22Rv1 (cell line): ENCODE results near the gene CALML4.
"Not testable (repeated sequence)": the region's sequence is repeated elsewhere in the genome, so short reads cannot be mapped to it uniquely, and the experiment has no call there.

Source experiments
- H3K27ac ChIP-seq: fragments of 450-650 bp; 2 replicates; pipeline ENCODE4 v1.5.1; 2017
- ZFX ChIP-seq: fragments of 450-650 bp; IDR thresholded peaks from 2 replicates; pipeline ENCODE4 v1.6.1; 2017; ENCODE audit warnings: antibody characterized with exemption, borderline replicate concordance
- TF ChIP-seq, protein P1 (sequence below): fragments of 450-650 bp; IDR thresholded peaks from 2 replicates; pipeline ENCODE4 v1.5.1; 2017; ENCODE audit warnings: mild to moderate bottlenecking

CALML4 gene

DNA sequence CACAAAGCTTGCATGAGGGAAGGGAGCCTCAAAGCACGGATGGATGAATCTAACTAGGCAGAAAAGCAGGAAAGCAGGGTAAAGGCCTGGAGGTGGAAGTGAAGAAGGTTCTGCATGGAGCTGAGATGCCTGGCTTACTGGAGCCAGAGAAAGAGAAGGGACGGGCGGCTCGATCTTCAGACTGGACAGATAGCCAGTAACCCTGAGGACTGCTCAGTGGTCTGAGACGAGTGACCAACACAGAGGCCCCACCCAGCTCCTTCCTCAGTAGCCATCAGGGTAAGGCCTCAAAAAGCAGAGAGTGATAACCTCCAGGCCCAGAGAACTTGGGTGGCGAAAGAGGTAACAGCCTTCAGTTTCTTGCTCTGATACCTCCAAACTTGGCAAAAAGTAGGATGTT is 18.0 kb upstream of the CALML4 start:
- H3K27ac ChIP-seq, result no peak overlapping the region
- TF ChIP-seq, protein P1, sequence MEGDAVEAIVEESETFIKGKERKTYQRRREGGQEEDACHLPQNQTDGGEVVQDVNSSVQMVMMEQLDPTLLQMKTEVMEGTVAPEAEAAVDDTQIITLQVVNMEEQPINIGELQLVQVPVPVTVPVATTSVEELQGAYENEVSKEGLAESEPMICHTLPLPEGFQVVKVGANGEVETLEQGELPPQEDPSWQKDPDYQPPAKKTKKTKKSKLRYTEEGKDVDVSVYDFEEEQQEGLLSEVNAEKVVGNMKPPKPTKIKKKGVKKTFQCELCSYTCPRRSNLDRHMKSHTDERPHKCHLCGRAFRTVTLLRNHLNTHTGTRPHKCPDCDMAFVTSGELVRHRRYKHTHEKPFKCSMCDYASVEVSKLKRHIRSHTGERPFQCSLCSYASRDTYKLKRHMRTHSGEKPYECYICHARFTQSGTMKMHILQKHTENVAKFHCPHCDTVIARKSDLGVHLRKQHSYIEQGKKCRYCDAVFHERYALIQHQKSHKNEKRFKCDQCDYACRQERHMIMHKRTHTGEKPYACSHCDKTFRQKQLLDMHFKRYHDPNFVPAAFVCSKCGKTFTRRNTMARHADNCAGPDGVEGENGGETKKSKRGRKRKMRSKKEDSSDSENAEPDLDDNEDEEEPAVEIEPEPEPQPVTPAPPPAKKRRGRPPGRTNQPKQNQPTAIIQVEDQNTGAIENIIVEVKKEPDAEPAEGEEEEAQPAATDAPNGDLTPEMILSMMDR, result no peak
- TF ChIP-seq ZFX, result no peak

DNA sequence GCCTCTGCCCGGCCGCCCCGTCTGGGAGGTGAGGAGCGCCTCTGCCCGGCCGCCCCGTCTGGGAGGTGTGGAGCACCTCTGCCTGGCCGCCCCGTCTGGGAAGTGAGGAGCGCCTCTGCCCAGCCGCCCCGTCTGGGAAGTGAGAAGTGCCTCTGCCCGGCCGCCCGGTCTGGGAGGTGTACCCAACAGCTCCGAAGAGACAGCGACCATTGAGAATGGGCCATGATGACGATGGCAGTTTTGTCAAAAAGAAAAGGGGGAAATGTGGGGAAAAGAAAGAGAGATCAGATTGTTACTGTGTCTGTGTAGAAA is 17.3 kb upstream of the CALML4 start:
- H3K27ac ChIP-seq, result not testable (repeated sequence)

DNA sequence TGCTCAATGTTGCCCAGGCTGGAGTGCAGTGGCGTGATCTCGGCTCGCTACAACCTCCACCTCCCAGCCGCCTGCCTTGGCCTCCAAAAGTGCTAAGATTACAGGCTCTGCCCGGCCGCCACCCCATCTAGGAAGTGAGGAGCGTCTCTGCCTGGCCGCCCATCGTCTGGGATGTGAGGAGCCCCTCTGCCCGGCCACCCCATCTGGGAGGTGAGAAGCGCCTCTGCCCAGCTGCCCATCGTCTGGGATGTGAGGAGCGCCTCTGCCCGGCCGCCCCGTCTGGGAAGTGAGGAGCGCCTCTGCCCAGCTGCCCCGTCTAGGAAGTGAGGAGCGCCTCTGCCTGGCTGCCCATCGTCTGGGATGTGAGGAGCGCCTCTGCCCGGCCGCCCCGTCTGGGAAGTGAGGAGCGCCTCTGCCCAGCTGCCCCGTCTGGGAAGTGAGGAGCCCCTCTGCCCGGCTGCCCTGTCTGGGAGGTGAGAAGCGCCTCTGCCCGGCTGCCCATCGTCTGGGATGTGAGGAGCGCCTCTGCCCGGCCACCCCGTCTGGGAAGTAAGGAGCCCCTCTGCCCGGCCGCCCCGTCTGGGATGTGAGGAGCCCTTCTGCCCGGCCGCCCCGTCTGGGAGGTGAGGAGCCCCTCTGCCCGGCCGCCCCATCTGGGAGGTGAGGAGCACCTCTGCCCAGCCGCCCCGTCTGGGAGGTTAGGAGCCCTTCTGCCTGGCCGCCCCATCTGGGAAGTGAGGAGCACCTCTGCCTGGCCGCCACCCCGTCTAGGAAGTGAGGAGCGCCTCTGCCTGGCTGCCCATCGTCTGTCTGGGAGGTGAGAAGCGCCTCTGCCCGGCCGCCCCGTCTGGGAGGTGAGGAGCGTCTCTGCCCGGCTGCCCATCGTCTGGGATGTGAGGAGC is 16.6 kb upstream of the CALML4 start:
- H3K27ac ChIP-seq, result not testable (repeated sequence)

DNA sequence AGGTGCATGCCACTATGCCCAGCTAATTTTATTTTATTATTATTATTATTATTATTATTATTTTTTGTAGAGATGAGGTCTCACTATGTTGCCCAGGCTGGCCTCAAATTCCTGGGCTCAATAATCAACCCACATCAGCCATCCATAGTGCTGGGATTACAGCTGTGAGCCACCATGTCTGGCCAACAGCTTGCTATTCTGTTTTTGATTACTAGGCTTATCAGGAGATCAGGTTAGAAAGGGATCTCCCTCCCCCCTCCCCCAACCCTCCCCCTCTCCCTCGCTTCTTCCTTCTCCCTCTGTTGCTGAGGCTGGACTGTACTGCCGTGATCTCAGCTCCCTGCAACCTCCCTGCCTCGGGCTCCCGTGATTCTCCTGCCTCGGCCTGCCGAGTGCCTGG is 15.8 kb upstream of the CALML4 start:
- TF ChIP-seq, protein P1, result no peak
- no peak for TF ChIP-seq ZFX
- no peak overlapping the region for H3K27ac ChIP-seq

DNA sequence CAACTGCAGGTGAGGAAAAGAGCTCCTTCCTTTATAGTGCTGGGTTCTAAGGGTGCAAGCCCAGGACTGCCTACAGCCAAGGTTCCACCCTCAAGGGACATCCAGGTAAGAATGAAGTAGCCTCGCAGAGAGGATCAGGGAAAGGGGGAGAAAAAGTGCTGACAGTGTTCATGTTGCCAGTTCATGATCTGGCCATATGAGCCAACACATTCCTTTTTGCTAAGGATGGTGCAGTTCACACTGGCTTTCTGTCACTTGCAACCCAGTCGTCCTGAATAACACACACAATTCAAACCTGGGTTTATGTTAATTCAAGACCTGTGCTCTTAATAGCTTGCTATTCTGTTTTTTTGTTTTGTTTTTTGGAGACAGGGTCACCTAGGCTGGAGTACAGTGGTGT is 15.4 kb upstream of the CALML4 start:
- TF ChIP-seq, protein P1, result no peak
- TF ChIP-seq ZFX, result no peak
- H3K27ac ChIP-seq, result no peak overlapping the region

DNA sequence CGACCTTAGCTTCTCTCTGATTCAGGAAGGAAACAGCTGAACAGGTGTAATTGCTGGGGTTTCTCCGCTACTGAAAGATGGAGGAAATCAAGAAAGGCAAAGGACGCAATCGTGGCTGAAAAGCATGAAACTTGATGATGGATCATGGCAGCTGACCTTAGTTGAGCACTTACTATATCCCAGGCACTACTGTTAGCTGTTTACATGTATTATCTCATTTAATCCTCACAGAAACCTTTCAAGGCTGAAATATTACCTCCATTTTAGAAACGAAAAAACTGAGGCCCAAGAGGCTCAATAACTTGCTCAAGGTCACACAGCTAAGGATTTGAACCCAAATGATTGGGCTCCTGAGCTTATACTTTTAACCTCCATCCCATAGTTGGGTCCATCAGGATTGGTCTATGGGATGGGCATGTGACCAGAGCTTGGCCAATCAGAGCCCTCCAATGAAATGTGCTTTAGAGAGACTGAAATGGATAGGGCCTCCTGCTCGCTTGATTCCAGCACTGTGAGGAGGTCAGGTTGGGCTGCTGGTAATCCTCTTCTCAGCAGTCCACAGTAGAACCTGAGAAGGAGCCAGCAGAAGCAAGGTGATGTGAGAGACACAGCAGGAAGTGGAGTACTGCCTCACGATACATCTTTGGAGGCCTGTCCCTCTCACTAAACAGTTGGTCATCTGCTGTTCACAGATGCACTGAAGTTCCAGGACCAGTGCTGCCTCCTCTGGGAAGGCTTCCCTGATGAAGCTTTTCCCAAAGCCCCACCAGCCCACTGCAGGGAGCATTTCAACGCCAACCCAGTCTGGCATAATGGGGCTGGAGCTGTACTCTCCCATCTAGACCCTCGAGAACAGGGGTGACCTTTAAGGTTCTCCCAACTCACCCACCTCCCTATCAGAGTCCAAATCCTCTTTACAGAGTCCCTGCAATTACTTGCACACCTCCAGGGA is 14.0 kb upstream of the CALML4 start:
- no peak overlapping the region for H3K27ac ChIP-seq
- no peak for TF ChIP-seq ZFX
- TF ChIP-seq, protein P1, result no peak

DNA sequence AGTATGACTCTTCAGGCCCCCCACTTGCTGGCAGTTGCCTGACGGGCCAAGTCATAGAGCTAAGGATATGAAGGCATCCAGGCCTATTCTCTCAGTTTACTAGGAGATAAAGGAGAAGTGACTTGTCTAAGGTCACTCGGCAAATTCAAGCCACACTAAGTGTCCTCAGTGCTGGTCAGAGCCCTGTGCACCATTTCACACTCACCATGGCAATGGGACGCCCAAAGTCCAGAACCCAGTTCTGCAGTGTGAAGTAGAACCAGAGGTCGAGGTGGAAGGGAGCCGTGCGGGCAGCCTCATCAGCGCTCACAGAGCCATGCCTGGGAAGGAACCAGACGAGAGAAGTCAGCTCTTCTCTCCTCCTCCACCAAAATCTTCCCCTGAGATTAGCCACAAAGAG is 13.2 kb upstream of the CALML4 start:
- no peak for TF ChIP-seq ZFX
- TF ChIP-seq, protein P1, result no peak

DNA sequence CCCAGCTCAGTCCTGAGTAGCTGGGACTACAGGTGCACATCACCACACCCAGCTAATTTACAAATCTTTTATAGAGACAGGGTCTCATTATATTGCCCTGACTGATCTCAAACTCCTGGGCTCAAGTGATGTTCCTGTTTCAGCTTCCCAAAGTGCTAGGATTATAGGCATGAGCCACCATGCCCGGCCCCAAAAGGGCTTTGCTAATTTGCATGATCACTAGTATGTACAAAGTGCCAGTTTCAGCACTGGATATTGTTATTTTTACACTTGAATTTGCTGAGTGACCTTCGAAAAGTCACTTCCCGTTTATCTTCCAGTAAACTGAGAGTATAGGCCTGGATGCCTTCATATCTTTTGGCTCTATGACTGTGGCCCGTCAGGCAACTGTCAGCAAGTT is 12.2 kb upstream of the CALML4 start:
- H3K27ac ChIP-seq, result no peak overlapping the region
- TF ChIP-seq, protein P1, result no peak
- no peak for TF ChIP-seq ZFX

More for the DNA sequence above, 13.2 kb upstream of the CALML4 start:
- H3K27ac ChIP-seq, result no peak overlapping the region
